HG02870 (cell line): ENCODE data around the gene GPR148.

Experiments
- ATAC-seq: cut with Tn5 transposase; IDR thresholded peaks from one replicate; pipeline ENCODE4 v1.9.1; 2021; ENCODE audit warnings: mild to moderate bottlenecking, moderate library complexity; ENCODE audit not compliant: unreplicated experiment

Gene GPR148

DNA sequence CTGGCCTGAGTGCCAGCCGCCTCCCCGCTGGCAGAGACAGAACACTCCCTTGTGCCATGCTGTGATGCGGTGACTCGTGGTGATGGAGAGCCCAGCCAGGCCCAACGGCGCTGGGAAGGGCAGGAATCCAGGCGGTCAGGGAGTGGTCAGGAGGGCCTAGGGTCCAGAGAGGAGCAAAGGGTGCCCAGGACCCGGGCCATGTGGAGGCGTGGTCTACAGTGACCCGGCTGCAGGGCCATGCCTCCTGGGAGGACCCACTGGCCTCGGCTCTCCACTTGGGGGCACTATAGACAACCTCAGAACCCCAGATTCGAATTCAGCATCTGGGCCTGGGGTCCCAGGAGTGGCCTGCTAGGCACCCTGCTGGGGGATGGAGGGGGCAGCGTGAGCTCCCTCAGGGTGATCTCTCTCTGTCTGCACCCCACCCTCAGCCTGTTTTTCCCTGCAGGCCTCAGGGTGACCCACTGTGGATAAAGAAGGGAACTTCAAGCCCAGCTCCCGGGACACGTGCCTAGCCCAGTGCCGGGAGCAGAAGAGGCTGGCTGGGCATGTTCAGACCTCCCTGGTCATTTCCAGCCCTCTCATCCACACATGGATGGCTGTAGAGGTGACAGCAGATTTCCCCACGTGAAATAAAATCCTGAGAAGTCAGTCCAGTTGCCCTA is 39.5 kb downstream of the GPR148 start:
- ATAC-seq, result no peak

DNA sequence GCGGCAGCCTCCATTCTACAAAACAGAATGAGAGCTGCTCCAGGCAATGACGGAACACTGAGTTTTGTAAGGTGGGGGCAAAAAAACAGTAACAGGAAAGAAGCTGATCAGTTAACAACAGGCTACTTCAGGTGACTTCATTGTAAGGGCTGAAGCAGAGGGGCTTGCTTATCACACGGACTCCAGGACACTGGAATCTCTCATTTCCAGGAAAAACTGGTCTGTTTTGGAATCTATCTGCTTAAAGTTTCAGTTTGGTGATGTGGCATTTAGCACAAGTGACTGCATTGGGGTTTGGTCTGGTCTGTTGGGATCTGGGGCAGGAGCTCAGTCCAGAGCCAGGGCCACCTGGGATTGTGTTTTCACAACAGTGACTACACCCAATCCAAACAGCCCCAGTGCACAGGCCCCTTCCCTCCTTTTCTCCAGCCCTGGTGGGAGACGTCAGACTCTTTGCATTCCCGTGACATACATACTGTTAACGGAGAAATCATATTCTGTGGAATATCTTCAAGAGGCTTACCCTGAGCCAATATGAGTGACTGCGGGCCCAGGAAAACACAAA is 40.6 kb downstream of the GPR148 start:
- no peak for ATAC-seq

DNA sequence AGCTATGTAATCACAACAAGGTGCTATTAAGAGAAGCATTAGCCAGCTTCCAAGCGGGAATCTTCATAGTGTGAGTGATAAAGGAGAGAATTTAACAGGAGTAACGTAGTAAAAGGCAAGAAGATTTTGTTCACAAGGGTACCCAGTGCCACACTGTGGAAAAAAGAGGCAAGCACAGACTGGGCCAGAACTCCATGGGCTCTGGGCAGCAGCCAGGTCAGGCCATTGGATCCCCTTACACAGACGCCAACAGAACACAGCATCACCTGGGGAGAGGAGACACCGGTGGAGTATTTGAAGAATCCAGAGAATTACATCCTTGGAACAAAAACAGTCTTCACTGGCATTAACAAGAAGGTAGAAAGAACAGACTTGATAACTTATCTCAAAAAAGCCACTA is 47.7 kb downstream of the GPR148 start:
- ATAC-seq, result no peak

DNA sequence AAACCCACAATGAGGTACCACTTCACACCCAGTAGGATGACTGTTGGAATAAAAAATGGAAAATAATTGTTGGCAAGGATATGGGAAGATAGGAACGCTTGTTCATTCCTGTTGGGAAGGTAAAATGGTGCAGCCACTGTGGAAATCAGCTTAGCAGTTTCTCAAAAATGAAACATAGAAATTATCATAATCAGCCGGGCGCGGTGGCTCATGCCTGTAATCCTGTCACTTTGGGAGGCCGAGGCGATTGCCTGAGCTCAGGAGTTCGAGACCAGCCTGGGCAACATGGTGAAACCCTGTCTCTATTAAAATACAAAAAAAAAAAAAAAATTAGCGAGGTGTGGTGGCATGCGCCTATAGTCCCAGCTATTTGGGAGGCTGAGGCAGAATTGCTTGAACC is 49.9 kb downstream of the GPR148 start:
- ATAC-seq, result no peak
